Measurements from ENCODE around the gene RGS3. TPM values are rescaled to one million over a fixed set of nuclear protein-coding genes. Genes with fewer than 3 reads are reported as not detected.
A peak's percentile ranks its signal among the peaks of the same experiment; 100 is the strongest.

Gene RGS3
- polyA plus RNA-seq, 1 of the 3 experiments (the other 2 are of a cell fraction): 50.6 TPM

DNA sequence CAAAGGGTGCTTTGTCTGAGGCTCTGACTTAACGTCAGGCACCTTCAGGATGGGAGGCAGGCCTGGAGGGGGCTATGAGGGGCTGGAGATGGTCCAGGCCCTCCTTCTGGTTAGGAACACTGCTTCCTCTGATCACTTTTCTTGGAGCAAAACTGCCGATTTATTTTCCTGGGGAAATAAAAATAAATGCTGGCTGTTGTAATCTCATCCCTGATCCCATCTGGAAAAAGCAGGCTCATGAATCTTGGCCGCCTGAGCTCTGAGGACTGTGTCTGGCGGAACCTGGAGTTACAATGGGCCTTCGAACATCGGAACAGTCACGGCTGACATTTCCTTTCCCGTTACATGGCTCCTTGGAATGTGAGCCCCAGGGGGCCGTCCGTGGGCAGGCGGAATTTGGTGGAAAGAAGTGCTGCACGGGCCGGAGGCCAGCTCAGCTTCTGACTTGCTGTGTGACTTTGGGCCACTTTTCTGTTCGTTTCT, 157.8 kb downstream of the RGS3 start (continued):
- TF ChIP-seq RXRA (IDR thresholded peaks at IDR 0.05; ENCODE audit: borderline replicate concordance, low read depth) (peak; percentile 45; the same call in 1 of the 2 replicates), USF2 (IDR thresholded peaks at IDR 0.05; ENCODE audit: borderline replicate concordance, low read depth, low read length) (no peak), YY1 (IDR thresholded peaks at IDR 0.05; ENCODE audit: low read depth) (peak; percentile 55)
- TF ChIP-seq, protein P1, sequence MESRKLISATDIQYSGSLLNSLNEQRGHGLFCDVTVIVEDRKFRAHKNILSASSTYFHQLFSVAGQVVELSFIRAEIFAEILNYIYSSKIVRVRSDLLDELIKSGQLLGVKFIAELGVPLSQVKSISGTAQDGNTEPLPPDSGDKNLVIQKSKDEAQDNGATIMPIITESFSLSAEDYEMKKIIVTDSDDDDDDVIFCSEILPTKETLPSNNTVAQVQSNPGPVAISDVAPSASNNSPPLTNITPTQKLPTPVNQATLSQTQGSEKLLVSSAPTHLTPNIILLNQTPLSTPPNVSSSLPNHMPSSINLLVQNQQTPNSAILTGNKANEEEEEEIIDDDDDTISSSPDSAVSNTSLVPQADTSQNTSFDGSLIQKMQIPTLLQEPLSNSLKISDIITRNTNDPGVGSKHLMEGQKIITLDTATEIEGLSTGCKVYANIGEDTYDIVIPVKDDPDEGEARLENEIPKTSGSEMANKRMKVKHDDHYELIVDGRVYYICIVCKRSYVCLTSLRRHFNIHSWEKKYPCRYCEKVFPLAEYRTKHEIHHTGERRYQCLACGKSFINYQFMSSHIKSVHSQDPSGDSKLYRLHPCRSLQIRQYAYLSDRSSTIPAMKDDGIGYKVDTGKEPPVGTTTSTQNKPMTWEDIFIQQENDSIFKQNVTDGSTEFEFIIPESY (IDR thresholded peaks at IDR 0.05; ENCODE audit: borderline replicate concordance, low read depth): peak; percentile 45; the same call in 1 of the 2 replicates

DNA sequence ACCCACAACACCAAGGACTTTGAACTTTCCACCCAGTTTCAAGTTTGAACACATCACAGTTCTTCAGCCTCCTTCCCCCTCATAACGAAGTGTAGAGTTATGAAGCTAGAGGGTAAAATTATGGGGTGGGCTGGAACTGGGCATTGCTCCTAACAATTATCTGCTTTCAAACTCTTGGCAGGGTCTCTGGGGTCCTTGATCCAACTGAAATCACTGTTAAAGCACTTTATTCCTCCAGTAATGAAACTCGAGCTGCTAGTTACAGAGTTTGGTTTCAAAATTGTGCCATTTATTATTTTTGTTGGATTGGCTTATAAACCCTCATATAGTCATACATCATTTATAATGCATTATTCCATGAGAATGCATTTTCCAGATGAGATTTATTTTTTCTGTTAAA, 158.5 kb downstream of the RGS3 start:
- ChIA-PET POLR2A (no interaction called here), CTCF (interaction anchor here (0.9 to 1.3 kb wide), 7 partner anchors 10 to 176 kb away, joined by 3 to 4 read pairs (median 4); no protein-coding TSS in a partner anchor)
- H3K27me3 ChIP-seq (ENCODE audit: insufficient read depth): no peaks in the 10 kb centered on the region
- peak overlapping the region; percentile 91; the same call in 1 of the 2 replicates for H3K4me2 ChIP-seq
- H3K9me2 ChIP-seq: no peaks in the 10 kb centered on the region
- H2AFZ ChIP-seq (ENCODE audit: low read depth): no peak overlapping the region
- H3K27ac ChIP-seq (ENCODE audit: low read depth in 2 of 2, low read length in 1 of 2): peak overlapping the region; percentile 88 to 100
- no peak overlapping the region for H3K4me3 ChIP-seq (ENCODE audit: low read depth in 2 of 2, low read length in 1 of 2)
- WGBS (ENCODE audit: low lambda C conversion rate): 83% methylated on average over 2 of the region's 2 CpGs
- H3F3A ChIP-seq (replicated peaks; ENCODE audit: insufficient read depth): peaks cover 31% of the 10 kb centered on the region
- no peak for TF ChIP-seq USF2 (IDR thresholded peaks at IDR 0.05; ENCODE audit: borderline replicate concordance, low read depth, low read length)
- no peak for TF ChIP-seq USF1 (IDR thresholded peaks at IDR 0.05; ENCODE audit: borderline replicate concordance, low read depth)
- TF ChIP-seq MEF2A (IDR thresholded peaks at IDR 0.05; ENCODE audit: borderline replicate concordance, low read depth): no peak
- TF ChIP-seq NFIC (IDR thresholded peaks at IDR 0.05; ENCODE audit: borderline replicate concordance): no peak
- TF ChIP-seq RAD21 (IDR thresholded peaks at IDR 0.05; ENCODE audit: low read length): no peak
- TF ChIP-seq SMC3 (IDR thresholded peaks at IDR 0.05; ENCODE audit: low read depth, low read length): no peak
- TF ChIP-seq FOSL2 (IDR thresholded peaks at IDR 0.05; ENCODE audit: borderline replicate concordance, low read depth): no peak
- H3K79me2 ChIP-seq (ENCODE audit: insufficient read depth): no peaks in the 10 kb centered on the region
- peaks cover 44 to 52% of the 10 kb centered on the region in 2 experiments for H3K4me1 ChIP-seq (ENCODE audit: control insufficient read depth in 1 of 2, insufficient read depth in 2 of 2, low read depth in 1 of 2, low read length in 1 of 2)
- H3K9ac ChIP-seq: peak overlapping the region; percentile 82; the same call in 1 of the 2 replicates
- no peaks in the 10 kb centered on the region for H3K9me3 ChIP-seq
- H3K36me3 ChIP-seq (replicated peaks in 1 of 2; ENCODE audit: control insufficient read depth in 1 of 2, insufficient read depth in 2 of 2, low read length in 1 of 2): no peaks in the 10 kb centered on the region
- DNase-seq: no peak
- no peaks in the 10 kb centered on the region for H4K20me1 ChIP-seq (ENCODE audit: insufficient read depth)
